ENCODE measurements around the gene MICU1.

GRCh38 chr10:72407927-72408600, 217.8 kb downstream of the MICU1 start:
- TF ChIP-seq CTCF (IDR thresholded peaks at IDR 0.05) (no peak), POLR2A (IDR thresholded peaks at IDR 0.05) (no peak), EP300 (IDR thresholded peaks at IDR 0.05) (no peak)
